GM18951 (cell line): Measurements from ENCODE around the gene DLK1.

Source experiments
- POLR2A ChIP-seq: IDR thresholded peaks from 4 replicates; pipeline ENCODE4 v1.6.1; 2011; ENCODE audit warnings: mild to moderate bottlenecking; ENCODE audit not compliant: insufficient read length, insufficient read depth; ENCODE audit errors: extremely low read depth
- in situ Hi-C: fragments of 300-500 bp; cut with MboI; formaldehyde crosslinking; loops from one replicate; pipeline ENCODE4 v1.12.0; 2022; ENCODE audit warnings: low sequenced_read_pairs, mixed read lengths, inconsistent platforms; ENCODE audit not compliant: unreplicated experiment

Gene DLK1

GRCh38 chr14:100698666-100699448 lies 27.8 kb upstream of the DLK1 start:
- in situ Hi-C loops: no loop called here

GRCh38 chr14:100701314-100701713 lies 25.4 kb upstream of the DLK1 start:
- TF ChIP-seq POLR2A: no peak
- in situ Hi-C loops: loop anchor here (25.0 kb wide), 1 partner anchor 936 kb away; no protein-coding TSS in a partner anchor

More at GRCh38 chr14:100698666-100699448, 27.8 kb upstream of the DLK1 start:
- no peak for TF ChIP-seq POLR2A

- in situ Hi-C loops: loop anchor here (25.0 kb wide), 1 partner anchor 935 kb away; no protein-coding TSS in a partner anchor
- no peak for TF ChIP-seq POLR2A
These were observed 24.1 kb upstream of the DLK1 start for GRCh38 chr14:100702590-100702989.

GRCh38 chr14:100703386-100704220 lies 23.1 kb upstream of the DLK1 start:
- TF ChIP-seq POLR2A: no peak
- in situ Hi-C loops: loop anchor here (25.0 kb wide), 1 partner anchor 934 kb away; no protein-coding TSS in a partner anchor

GRCh38 chr14:100706200-100706599 lies 20.5 kb upstream of the DLK1 start:
- no peak for TF ChIP-seq POLR2A
- in situ Hi-C loops: loop anchor here (25.0 kb wide), 1 partner anchor 931 kb away; no protein-coding TSS in a partner anchor

GRCh38 chr14:100706860-100707259 lies 19.8 kb upstream of the DLK1 start:
- in situ Hi-C loops: loop anchor here (25.0 kb wide), 1 partner anchor 930 kb away; no protein-coding TSS in a partner anchor
- TF ChIP-seq POLR2A: no peak

GRCh38 chr14:100708425-100709288 lies 18.0 kb upstream of the DLK1 start:
- in situ Hi-C loops: loop anchor here (25.0 kb wide), 1 partner anchor 929 kb away; no protein-coding TSS in a partner anchor
- no peak for TF ChIP-seq POLR2A

GRCh38 chr14:100709289-100710284 lies 17.1 kb upstream of the DLK1 start:
- in situ Hi-C loops: loop anchor here (25.0 kb wide), 1 partner anchor 928 kb away; no protein-coding TSS in a partner anchor
- TF ChIP-seq POLR2A: no peak

- in situ Hi-C loops: loop anchor here (25.0 kb wide), 1 partner anchor 927 kb away; no protein-coding TSS in a partner anchor
- no peak for TF ChIP-seq POLR2A
These were observed 16.3 kb upstream of the DLK1 start for GRCh38 chr14:100710391-100710790.

- in situ Hi-C loops: loop anchor here (25.0 kb wide), 1 partner anchor 926 kb away; no protein-coding TSS in a partner anchor
- TF ChIP-seq POLR2A: no peak
These were observed 15.7 kb upstream of the DLK1 start for GRCh38 chr14:100710826-100711462.

GRCh38 chr14:100711493-100711892 lies 15.2 kb upstream of the DLK1 start:
- TF ChIP-seq POLR2A: no peak
- in situ Hi-C loops: loop anchor here (25.0 kb wide), 1 partner anchor 926 kb away; no protein-coding TSS in a partner anchor
